Activated CD4-positive, CD25-positive, alpha-beta regulatory T cell (primary cell): ENCODE results near the gene APOL3.
"Not testable (repeated sequence)": the region's sequence is repeated elsewhere in the genome, so short reads cannot be mapped to it uniquely, and the experiment has no call there.

Source experiments
- DNase-seq, 4 experiments: peaks; one replicate each; lab custom pipeline; 2025; lab: John Stamatoyannopoulos, UW

The APOL3 gene

DNA sequence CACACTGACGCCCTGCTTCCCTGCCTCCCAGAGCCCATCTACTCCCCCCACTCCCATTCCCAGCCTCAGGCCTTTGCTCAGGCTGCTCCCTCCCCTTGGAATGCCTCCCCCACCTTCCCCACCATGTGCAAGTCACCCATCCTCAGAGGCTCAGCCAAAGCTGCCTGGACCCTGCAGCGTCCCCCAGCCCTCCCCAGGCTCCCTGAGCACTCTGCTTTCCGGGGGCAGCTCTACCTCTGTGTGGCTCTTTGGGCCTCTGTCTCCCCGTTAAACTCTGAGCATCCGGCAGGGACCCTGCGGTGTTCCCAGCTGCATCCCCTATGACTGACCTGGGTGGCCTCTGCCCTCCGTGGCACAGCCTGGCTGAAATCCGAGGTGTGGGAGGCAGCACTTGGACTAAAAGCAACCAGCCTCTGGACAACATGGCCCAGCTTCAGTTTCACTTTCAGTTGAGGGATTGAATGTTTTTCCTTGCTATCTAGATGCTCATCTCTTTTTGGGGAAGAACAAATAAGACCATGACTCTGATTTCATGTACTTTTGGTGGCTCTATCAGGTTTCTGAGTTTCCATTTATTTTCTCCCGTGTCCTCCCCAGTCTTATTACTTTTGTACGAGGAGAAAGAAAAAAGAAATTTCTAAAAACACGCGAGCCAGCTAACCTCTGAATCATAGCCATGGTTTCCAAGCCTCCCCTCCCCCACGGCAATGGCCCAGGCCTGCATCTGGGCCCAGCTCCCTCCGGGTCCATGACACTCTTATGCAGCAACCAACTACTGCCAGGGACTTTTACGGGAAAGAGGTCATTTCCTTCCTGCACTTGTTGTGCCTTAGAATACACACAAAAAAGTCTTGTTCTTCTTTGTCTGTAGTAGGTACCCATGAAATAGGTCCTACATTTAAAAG lies 3.8 kb downstream of the APOL3 start:
- DNase-seq = peak; percentile 21 to 37 (median 30)

DNA sequence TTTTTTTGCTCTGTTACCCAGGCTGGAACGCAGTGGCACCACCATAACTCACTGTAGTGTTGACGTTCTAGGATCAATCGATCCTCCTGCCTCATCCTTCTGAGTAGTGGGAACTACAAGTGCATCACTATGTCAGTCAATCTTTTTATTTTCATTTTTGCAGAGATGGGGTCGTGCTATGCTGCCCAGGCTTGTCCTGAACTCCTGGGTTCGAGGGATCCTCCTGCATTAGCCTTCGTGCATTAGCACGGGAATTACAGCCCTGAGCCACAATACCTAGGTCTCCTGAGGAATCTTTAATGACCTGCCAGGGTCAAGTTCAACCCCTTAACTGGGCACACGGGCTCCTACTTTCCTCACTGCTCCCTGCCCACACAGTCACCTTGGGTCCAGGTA lies 4.4 kb downstream of the APOL3 start:
- DNase-seq = no peak

DNA sequence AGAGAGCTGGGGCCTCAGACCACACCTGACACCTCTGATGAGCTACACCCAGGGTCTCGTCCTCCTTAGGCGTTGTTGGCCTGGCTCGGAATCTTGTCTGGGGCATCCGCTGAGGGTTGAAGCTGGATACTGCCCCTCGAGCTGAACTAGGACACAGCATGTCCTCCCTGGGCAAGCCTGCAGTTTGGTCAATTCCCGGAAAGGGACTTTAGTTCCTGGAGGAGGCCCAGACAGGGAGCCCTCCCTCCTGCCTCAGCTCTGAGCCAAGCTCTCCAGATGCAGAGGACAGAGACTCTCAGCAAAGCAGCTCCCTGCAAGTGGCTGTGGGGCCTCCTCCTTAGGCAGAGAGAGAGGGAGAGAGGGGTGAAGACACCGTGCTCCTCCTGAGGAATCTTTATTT lies 4.9 kb downstream of the APOL3 start:
- no peak for DNase-seq

DNA sequence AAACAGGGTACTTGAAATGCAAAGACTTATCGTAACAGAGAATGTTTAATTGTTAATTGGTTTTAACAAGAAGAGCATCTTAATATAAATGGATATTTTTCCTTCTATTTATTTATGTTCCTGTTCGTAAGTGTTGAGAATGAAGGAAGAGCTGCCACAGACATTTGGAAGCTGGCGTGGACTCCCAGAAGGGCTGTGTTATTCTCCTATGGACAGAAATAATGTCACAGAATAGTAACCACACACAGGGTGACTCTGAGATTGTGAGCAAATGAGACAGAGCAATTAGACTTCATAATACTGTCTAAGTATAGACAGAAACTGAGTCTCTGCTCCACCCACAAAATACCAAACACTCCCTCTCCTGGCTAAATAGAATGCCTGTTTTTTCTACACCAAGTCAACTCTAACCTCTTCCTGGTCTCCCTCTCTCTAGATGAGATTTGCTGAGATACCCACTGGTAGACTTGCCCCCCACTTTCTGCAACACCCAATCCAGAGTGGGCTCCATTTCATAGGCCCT lies 6.1 kb downstream of the APOL3 start:
- DNase-seq = no peak

DNA sequence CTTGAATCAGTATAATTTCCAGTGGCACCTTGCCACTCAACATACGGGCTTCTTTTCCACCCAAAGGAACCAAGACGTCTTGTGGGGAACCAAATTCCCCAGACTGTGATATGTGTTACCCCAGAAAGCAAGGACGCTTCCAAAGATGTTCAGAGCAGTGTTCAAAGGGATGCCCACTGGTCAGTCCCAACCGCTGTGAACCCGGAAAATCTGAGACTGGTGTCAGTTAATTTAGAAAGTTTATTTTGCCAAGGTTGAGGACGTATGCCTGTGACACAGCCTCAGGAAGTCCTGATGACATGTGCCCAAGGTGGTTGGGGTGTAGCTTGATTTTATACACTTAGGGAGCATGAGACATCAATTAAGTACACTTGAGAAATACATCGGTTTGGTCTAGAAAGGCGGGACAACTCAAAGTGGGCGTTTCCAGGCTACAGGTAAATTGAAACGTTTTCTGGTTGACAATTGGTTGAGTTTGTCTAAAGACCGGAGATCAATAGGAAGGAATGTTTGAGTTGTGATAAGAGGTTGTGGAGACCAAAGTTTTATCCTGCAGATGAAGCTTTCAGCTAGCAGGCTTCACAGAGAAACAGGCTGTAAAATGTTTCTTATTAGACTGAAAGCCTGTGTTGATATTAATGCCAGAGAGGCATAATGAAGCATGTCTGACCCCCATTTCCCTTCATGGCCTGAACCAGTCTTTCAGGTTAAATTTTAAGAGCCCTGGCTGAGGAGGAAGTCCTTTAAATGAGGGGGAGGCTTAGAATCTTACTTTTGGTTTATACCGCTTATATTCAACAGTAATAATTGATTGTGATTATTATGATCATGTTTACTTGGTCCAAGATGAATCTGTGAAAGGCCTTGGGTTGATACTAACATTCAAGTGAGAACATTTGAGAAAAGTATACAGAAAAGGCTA lies 6.8 kb downstream of the APOL3 start:
- DNase-seq = no peak

DNA sequence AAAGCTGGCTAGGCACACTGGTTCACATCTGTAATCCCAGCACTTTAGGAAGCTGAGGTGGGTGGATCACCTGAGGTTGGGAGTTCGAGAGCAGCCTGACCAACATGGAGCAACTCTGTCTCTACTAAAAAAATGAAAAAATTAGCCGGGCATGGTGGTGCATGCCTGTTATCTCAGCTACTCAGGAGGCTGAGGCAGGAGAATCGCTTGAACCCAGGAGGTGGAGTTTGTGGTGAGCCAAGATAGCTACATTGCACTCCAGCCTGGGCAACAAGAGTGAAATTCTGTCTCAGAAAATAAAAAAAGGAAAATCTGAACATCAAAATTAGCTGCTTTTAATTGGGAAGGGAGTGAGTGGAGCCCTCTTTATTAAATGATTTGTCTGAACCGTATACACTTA lies 7.7 kb downstream of the APOL3 start:
- DNase-seq = not testable (repeated sequence)

DNA sequence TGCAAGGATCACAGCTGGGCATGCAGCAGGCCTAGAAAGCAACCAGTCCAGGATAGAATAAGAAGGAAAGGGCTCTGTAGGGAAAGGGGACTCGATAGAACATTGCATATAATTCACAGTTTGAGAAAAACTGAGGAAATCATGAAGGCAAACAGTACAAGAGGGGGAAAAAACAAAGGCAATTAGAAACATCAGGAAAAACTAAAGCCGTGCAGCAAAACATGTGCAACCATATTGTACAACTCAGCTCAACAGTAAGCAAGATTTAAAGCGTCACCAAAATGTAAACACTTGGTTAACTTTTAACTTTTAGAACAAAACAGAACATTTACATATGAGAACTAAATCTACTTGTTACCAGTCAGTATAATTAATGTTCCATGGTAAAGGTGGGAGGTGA lies 8.5 kb downstream of the APOL3 start:
- no peak for DNase-seq

DNA sequence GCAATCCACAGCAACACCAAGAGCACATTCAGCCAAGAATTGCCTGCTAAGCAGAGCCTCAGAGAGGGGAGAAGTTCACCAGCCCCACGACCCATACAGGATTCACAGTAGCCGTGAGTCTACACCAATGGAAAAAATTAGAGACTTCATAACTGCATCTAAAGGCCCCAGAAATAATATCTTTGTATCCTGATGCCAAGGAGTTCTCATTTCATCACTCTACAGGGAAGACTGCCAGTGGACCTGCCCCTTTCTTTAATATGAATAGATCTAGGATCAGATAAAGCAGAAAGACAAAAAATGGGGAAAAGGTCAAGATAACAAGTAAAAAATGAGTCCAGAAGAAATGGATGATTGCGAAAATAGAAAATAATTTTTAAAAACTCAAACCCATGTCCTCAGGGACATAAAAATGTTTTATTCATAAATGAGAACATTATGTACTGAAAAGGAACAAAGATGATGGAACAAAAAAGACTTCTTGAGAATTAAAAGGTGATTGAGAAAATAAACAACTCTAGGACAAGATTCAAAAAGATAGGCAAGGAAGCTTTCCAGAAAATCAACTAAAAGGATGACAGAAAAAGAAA lies 9.5 kb downstream of the APOL3 start:
- DNase-seq = no peak

DNA sequence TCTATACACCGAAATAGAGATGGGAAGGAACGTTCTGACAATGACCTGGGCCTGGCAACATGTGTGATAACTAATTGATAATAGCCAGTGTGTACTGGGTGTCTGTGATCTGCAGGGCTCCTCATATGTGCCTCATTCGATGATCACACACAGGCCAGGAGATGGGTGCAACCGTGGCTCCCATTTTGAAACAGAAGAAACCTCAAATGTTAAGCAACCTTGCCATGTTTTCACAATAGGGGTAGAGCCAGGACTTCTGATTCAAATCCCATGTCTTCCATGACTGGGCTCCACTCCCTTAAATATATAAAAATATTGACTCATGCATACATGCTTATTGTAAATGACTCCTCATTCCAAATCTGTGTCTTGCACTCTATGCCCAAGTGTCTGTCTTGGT lies 11.1 kb downstream of the APOL3 start:
- no peak for DNase-seq

DNA sequence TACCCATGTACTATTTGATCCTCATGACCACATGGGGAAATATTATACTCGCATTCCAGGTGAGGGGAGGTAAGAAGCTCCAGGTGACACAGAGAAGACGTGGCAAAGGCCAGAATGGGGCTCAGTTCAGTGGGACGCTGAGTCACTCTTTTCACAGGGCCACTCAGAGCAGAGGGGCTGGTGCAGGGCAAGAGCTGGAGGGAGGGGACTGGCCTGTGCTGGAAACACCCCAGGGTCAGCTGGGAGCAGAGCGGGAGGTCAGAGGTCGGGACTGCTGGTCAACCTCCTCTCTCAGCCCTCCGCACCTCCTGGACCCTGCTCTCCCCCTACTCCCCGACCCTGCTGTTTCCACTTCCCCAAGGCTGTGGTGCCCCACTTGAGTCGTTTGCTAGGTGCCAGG lies 12.1 kb downstream of the APOL3 start:
- DNase-seq = no peak

DNA sequence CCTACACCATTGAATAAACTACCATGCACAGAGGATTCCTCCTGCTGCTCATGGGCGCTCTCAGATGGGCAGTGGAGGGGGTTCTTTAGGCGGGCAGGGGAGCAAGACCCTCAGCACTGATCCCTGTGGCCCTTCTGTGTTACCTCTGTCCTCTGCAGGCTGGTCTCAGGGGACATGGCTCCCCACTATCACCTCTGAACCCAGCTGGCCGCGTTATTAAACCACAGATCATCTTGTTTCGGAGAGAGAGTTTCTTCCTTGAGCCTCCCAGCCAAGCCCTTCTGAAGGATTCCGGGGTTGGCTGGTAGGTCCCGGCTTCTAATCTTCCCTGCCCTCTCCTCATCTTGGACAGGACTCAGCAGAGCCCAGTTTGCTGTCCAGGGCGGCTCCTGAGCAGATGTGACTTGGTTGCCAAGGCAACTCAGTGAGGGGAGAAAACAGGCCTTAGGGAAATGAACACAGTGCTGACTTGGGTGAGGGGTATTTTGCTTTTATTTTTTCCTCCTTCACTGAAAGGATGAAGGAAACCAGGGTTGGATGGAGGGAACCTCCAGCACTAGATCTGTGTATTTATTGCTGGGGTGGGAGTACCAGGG lies 13.3 kb downstream of the APOL3 start:
- DNase-seq = no peak

DNA sequence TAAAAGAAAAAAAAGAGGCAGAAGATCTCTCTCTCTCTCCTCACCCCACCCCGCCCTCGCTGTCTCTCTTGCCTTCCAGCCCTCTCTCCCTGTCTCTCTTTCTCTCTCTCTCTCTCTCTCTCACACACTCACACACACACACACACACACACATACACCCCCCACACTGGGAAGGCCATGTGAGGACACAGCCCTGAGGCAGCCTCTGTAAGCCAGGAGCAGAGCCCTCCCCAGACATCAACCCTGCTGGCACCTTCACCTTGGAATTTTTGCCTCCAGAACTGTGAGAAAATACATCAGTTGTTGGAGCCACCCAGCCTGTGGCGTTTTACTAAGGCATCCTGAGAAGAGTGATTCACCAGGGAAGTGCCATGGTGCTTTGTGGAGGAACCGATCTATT lies 14.7 kb downstream of the APOL3 start:
- no peak for DNase-seq

DNA sequence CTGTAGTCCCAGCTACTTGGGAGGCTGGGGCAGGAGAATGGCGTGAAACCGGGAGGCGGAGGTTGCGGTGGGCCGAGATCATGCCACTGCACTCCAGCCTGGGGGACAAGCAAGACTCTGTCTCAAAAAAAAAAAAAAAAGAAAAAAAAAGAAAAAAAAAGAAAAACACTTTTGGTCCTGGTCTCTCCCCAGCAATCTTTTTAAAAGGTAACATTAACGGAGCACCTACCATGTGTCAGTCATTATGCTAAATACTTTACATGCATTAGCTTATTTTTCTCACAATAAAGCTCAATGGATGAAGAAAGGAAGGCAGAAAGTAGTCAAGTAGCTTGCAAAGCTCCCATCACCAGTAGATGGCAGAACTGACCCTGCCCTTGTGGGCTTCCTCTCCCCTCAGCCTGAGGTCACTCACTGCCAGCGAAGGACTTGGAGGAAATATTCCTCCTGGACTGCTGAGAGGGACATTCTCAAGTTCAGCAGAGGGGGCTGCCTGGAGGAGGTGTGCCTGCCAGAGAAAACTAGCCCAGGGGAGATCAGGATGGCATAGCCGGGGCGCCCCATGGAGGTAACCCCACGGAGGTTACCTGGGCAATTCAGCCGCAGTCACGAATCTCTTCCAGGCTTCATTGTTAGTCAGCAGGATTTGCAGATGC lies 15.5 kb downstream of the APOL3 start:
- no peak for DNase-seq

DNA sequence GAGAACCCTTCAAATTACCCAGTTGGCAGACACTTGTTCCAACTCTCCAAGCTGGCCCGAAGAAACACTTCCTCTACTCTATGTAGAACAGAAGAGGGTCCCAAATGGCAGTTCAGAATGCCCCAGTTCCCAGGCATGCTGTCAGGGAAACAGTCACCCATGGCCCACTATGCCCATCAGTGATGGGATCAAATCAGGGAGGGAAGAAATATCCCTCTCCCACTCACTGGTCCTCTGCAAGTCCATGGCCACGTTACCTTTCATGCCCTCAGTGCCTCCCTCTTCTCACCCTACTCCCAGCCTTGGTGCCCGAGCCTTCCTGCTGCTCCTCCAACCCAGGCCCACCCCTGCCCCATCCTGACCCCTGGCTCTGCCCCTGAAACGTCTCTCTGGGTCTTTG lies 16.6 kb downstream of the APOL3 start:
- no peak for DNase-seq

DNA sequence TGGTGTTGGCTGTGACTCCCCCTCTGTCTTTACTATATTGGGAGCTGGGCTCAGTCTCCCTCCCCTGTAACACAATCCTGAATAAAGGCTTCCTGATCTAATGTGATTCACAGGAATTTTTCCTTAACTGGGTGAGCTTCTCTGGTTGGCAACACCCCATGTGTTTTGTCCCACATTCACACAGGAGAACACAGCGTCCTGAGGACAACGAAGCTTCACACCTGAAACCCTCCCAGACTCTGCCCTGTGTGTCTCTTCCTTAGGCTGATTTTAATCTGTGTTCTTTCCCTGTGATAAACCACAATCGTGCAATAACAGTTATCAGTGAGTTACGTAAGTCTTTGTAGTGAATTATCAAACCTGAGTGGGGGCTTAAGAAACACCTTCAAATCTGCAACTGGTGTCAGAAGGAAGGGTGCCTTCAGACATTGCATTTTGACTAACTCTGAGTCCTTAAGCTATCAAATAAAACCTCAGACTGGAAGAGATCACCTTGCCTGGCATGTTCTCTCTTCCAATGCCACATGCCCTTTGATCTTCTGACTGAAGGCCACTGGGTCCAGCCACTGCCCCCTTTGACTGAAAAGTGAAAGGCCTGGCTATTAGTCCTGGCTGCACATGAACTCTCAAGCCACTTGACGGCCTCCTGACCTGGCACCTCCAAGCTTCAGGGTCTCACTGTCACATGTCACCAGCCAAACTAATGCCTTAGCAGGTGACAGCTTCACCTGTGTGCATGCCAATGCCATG lies 17.3 kb downstream of the APOL3 start:
- no peak for DNase-seq

DNA sequence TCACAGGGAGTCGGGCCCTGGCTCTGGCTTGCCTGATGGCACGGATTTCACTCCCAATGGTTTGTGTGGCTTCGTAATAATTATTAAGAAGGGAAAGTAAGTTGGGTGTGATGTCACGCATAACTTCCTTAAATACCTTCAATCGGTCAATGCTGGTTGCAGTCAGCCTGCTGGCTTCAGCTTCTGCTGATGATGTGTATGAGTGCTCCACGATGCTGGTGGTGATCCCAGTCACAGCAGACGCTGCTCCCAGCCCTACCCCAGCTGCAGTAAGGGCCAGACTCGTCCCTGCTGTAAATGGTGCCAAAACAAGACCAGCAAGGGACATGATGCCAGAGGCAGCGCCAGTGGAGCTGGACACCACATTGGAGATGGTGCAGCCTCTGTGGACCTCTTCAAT lies 19.1 kb downstream of the APOL3 start:
- no peak for DNase-seq

DNA sequence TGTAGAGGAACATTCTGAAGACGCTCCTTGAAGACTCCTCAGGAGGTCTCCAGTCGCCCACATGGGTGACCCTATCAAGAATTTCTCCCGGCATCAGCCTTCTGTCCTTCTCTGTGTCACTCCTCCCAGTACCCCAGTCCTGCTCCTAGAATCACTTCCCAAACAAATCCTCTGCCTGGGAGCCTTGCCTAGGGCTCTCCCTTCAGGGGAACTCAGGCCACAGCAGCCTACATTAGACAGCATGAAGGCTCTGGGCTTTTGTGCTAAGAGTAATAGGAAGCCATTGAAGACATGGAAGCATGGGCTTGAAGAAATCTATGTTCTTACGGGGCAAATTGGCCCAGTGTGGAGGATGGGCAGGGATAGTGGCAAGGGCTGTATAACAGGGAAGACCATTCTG lies 21.8 kb downstream of the APOL3 start:
- DNase-seq = not testable (repeated sequence)

DNA sequence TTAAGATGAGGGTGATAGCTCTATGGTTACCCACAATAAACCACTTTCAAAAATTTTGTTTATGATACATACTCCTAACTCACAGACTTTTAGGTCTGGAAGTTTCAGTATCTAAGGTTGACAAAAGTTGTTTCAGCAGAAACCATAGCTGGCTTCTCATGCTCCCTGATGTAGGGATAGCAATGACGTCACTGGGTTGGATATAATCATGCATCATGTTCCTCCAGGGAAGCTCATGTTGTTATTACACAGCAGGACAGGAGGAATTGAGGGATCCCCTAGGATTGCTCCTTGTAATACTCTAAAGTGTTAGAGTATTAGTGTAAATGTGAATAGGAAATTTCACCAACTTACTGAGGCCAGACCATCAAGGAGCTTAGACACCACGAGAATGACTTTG lies 23.6 kb downstream of the APOL3 start:
- no peak for DNase-seq

DNA sequence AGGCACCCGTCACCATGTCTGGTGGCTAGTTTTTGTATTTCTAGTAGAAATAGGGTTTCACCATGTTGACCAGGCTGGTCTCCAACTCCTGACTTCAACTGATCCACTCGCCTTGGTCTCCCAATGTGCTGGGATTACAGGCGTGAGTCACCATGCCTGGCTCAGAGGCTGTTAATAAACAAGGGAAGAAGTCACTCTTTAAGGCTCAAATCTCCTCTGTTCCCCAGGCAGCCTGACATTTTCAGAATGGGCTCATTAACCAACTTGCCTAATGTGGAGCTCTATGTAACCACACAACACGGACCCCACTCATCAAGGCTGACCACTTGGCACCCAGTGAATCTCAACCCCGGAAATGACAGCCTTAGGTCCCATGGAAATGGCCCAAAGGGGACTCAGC lies 24.1 kb downstream of the APOL3 start:
- no peak for DNase-seq

DNA sequence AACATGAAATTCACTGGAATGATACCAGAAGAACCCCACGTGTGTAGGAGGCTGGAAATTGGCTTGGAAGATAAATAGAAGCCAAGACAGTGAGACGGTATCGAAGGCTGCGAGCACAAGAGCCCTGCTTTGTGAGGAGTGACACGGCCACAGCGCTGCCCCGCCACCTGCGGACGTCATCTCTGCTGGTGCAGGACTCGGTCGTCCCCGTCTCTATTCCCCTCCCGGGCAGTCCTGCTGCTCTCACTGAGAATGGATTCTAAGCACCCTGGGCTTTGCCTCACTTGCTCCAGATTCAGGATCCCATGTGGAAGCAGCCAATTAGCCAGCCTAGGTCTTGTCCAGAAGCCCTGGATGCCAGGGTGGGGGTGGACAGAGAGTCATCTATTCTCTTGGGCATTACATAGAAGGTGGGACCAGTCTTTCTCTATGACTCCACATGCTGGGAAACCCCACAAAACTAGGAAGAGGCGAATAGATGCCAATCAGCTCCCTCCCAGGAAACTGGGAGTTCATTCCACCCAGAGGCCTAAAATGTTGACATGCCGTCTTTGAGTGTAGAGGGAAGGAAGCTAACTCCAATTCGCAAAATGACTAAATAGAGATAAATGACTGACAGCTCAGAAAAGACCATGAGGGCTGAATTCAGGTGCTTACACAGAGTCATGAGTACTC lies 25.1 kb downstream of the APOL3 start:
- DNase-seq = no peak
